GM23338 (cell line): Measurements from ENCODE around the gene DAB1. TPM values are rescaled to one million over a fixed set of nuclear protein-coding genes. Genes with fewer than 3 reads are reported as not detected.
A peak's percentile ranks its signal among the peaks of the same experiment; 100 is the strongest.

ENCODE experiments used
- ATAC-seq: fragments of 200-7000 bp; cut with Tn5 transposase; 3 replicates; pipeline ENCODE4 v1.9.1; 2020
- DNase-seq: peaks from one replicate; pipeline ENCODE4 v3.0.0-alpha.2; 2015; ENCODE audit warnings: low spot score
- H2AFZ ChIP-seq: fragments of 200-600 bp; sonication (generic); 2 replicates; pipeline ENCODE4 v1.8.0; 2016; ENCODE audit warnings: antibody characterized with exemption, mild to moderate bottlenecking, moderate library complexity
- H3F3A ChIP-seq: fragments of 200-600 bp; sonication (generic); replicated peaks from 2 replicates; pipeline ENCODE4 v1.8.0; 2017; ENCODE audit warnings: antibody characterized with exemption, mixed run types, low read depth
- H3K27ac ChIP-seq: fragments of 200-600 bp; sonication (generic); 2 replicates; pipeline ENCODE4 v1.6.1; 2016; ENCODE audit warnings: low read depth
- H3K27me3 ChIP-seq: fragments of 200-600 bp; sonication (generic); 2 replicates; pipeline ENCODE4 v1.8.0; 2016; ENCODE audit warnings: mild to moderate bottlenecking, mixed run types, moderate library complexity; ENCODE audit not compliant: insufficient read depth
- H3K36me3 ChIP-seq: fragments of 200-600 bp; sonication (generic); 2 replicates; pipeline ENCODE4 v1.8.0; 2016; ENCODE audit warnings: mild to moderate bottlenecking; ENCODE audit not compliant: insufficient read depth
- H3K4me1 ChIP-seq: fragments of 200-600 bp; sonication (generic); 2 replicates; pipeline ENCODE4 v1.8.0; 2016; ENCODE audit warnings: mild to moderate bottlenecking, moderate library complexity; ENCODE audit not compliant: insufficient read depth
- H3K4me2 ChIP-seq: fragments of 200-600 bp; sonication (generic); 2 replicates; pipeline ENCODE4 v1.7.1; 2017; ENCODE audit warnings: mixed run types
- H3K4me3 ChIP-seq: fragments of 200-600 bp; sonication (generic); 2 replicates; pipeline ENCODE4 v1.6.1; 2016; ENCODE audit warnings: mixed run types
- H3K79me2 ChIP-seq: fragments of 200-600 bp; sonication (generic); replicated peaks from 2 replicates; pipeline ENCODE4 v1.8.0; 2017; ENCODE audit warnings: mild to moderate bottlenecking; ENCODE audit not compliant: insufficient read depth
- H3K9me2 ChIP-seq: fragments of 200-600 bp; sonication (generic); 2 replicates; pipeline ENCODE4 v1.8.0; 2017; ENCODE audit not compliant: insufficient read depth
- H4K20me1 ChIP-seq: fragments of 200-600 bp; sonication (generic); replicated peaks from 2 replicates; pipeline ENCODE4 v1.8.0; 2017; ENCODE audit warnings: mild to moderate bottlenecking; ENCODE audit not compliant: insufficient read depth
- H3K27ac Mint-ChIP-seq: 2 replicates; pipeline ENCODE4 v1.8.0; 2020; ENCODE audit warnings: inconsistent platforms, mild to moderate bottlenecking, moderate library complexity, mixed read lengths
- H3K27me3 Mint-ChIP-seq: 3 replicates; pipeline ENCODE4 v1.8.0; 2022; ENCODE audit warnings: low read depth, mild to moderate bottlenecking, moderate library complexity, mixed read lengths, inconsistent platforms; ENCODE audit not compliant: insufficient read depth, poor library complexity
- H3K36me3 Mint-ChIP-seq: 3 replicates; pipeline ENCODE4 v1.8.0; 2021; ENCODE audit warnings: low read depth, mild to moderate bottlenecking, inconsistent platforms, moderate library complexity, mixed read lengths
- H3K4me1 Mint-ChIP-seq: 3 replicates; pipeline ENCODE4 v1.8.0; 2020; ENCODE audit warnings: mild to moderate bottlenecking, inconsistent platforms, mixed read lengths
- H3K4me3 Mint-ChIP-seq: 3 replicates; pipeline ENCODE4 v1.8.0; 2021; ENCODE audit warnings: moderate library complexity, mild to moderate bottlenecking, inconsistent platforms, mixed read lengths
- H3K9me3 Mint-ChIP-seq: 3 replicates; pipeline ENCODE4 v1.8.0; 2020; ENCODE audit warnings: moderate library complexity, mild to moderate bottlenecking, inconsistent platforms, mixed read lengths
- CREB1 ChIP-seq: fragments of 250-450 bp; sonication (Bioruptor Pico); IDR thresholded peaks from 2 replicates; pipeline ENCODE4 v1.5.0; 2020; ENCODE audit warnings: low read depth, mild to moderate bottlenecking, moderate library complexity
- EZH2 ChIP-seq: fragments of 200-600 bp; sonication (generic); IDR thresholded peaks from one replicate; pipeline ENCODE4 v1.8.0; 2017; ENCODE audit warnings: antibody characterized with exemption, mild to moderate bottlenecking, low read depth; ENCODE audit not compliant: unreplicated experiment
- EZH2phosphoT487 ChIP-seq: fragments of 200-600 bp; sonication (generic); IDR thresholded peaks from one replicate; pipeline ENCODE4 v1.8.1; 2018; ENCODE audit warnings: antibody characterized with exemption; ENCODE audit not compliant: unreplicated experiment
- JUNB ChIP-seq: IDR thresholded peaks from one replicate; pipeline ENCODE4 v1.6.1; 2016; ENCODE audit warnings: antibody characterized with exemption; ENCODE audit not compliant: unreplicated experiment
- NANOG ChIP-seq: IDR thresholded peaks from 2 replicates; pipeline ENCODE4 v1.6.1; 2016; ENCODE audit warnings: antibody characterized with exemption, borderline replicate concordance
- POLR2AphosphoS5 ChIP-seq: IDR thresholded peaks from 2 replicates; pipeline ENCODE4 v1.6.1; 2016; ENCODE audit warnings: antibody characterized with exemption, low read depth
- ZNF331 ChIP-seq: fragments of 250-450 bp; sonication (Bioruptor Pico); IDR thresholded peaks from 2 replicates; pipeline ENCODE4 v1.5.0; 2020; ENCODE audit warnings: low read depth, mild to moderate bottlenecking, moderate library complexity
- polyA plus RNA-seq: library from polyadenylated mRNA; unstranded; fragments of >200 nt; fragmentation: Nextera tagmentation; extraction: Ambion mirVana; gene quantifications from 2 replicates; pipeline ENCODE4 v1.2.1, GENCODE V29; 2016
- total RNA-seq: library from RNA; depleted of rRNA; stranded (reverse); fragments of >200 nt; shearing (Covaris generic); gene quantifications from 2 replicates; pipeline ENCODE4 v1.2.3, GENCODE V29; 2014
- TF ChIP-seq, protein P1 (sequence below): IDR thresholded peaks from 2 replicates; pipeline ENCODE4 v1.6.1; 2016; ENCODE audit warnings: antibody characterized with exemption
- TF ChIP-seq, protein P2 (sequence below), 2 experiments: fragments of 200-600 bp in 1 of 2; sonication (generic) in 1 of 2; conservative IDR thresholded peaks; 2 replicates each; pipeline versions ENCODE4 v1.5.1 to v1.6.1; 2016 to 2017; ENCODE audit warnings: antibody characterized with exemption in 2 of 2, low read depth in 2 of 2, mild to moderate bottlenecking in 2 of 2, moderate library complexity in 1 of 2
- TF ChIP-seq, protein P3 (sequence below): IDR thresholded peaks from one replicate; pipeline ENCODE4 v1.6.1; 2018; ENCODE audit warnings: antibody characterized with exemption; ENCODE audit not compliant: unreplicated experiment

The DAB1 gene
- total and polyA plus RNA-seq, 2 experiments from 2014 or later = 12.8 to 14.5 TPM

DNA sequence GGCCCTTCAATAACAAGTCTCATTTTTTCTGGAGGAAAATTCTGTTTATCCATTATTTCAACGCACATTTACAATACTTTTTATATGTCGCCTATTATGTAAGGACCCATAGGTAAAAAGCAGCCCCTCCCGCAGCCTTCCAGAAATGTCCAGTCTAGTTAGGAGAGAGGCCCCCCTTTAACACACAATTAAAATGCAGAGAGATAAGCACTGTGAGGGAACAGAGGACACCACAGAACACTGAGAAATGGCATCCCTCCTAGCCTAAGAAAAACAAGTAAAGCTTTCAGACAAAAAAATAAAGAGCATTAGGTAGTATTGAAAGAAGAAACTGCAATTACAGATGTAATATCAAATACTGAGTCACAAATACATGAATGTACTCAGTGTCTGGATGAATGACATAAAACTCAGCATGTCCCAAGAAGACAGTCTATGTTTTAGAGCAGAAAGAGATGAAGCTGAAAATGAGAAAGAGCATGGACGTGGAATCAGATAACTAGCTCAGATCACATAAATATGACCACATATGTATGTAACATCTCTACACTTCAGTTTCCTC lies 62.9 kb downstream of the DAB1 start:
- H3K27me3 ChIP-seq = no peaks in the 10 kb centered on the region
- no peak overlapping the region for H3K27ac ChIP-seq
- Mint-ChIP-seq H3K36me3 (peaks cover 23% of the 10 kb centered on the region), H3K27me3 (no peaks in the 10 kb centered on the region), H3K9me3 (peaks cover 21% of the 10 kb centered on the region), H3K4me1 (peaks cover 20% of the 10 kb centered on the region), H3K27ac (no peak overlapping the region), H3K4me3 (no peak overlapping the region)
- H3K4me1 ChIP-seq = peaks cover 22% of the 10 kb centered on the region
- H3F3A ChIP-seq = no peaks in the 10 kb centered on the region
- ATAC-seq (no peak), DNase-seq (no peak)
- H2AFZ ChIP-seq = no peak overlapping the region
- no peak for TF ChIP-seq NANOG
- no peak for TF ChIP-seq CREB1 (CRISPR knock-in tag)
- TF ChIP-seq, protein P1, sequence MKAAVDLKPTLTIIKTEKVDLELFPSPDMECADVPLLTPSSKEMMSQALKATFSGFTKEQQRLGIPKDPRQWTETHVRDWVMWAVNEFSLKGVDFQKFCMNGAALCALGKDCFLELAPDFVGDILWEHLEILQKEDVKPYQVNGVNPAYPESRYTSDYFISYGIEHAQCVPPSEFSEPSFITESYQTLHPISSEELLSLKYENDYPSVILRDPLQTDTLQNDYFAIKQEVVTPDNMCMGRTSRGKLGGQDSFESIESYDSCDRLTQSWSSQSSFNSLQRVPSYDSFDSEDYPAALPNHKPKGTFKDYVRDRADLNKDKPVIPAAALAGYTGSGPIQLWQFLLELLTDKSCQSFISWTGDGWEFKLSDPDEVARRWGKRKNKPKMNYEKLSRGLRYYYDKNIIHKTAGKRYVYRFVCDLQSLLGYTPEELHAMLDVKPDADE = no peak
- no peak for TF ChIP-seq POLR2AphosphoS5
- TF ChIP-seq ZNF331 (CRISPR knock-in tag) = no peak
- TF ChIP-seq EZH2phosphoT487 = no peak
- TF ChIP-seq, protein P2, sequence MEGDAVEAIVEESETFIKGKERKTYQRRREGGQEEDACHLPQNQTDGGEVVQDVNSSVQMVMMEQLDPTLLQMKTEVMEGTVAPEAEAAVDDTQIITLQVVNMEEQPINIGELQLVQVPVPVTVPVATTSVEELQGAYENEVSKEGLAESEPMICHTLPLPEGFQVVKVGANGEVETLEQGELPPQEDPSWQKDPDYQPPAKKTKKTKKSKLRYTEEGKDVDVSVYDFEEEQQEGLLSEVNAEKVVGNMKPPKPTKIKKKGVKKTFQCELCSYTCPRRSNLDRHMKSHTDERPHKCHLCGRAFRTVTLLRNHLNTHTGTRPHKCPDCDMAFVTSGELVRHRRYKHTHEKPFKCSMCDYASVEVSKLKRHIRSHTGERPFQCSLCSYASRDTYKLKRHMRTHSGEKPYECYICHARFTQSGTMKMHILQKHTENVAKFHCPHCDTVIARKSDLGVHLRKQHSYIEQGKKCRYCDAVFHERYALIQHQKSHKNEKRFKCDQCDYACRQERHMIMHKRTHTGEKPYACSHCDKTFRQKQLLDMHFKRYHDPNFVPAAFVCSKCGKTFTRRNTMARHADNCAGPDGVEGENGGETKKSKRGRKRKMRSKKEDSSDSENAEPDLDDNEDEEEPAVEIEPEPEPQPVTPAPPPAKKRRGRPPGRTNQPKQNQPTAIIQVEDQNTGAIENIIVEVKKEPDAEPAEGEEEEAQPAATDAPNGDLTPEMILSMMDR (conservative IDR thresholded peaks at IDR 0.05; ENCODE audit: low read depth in 2 of 2) = no peak
- TF ChIP-seq JUNB = no peak
- no peaks in the 10 kb centered on the region for H3K9me2 ChIP-seq
- peaks cover 6% of the 10 kb centered on the region; the same call in 1 of the 2 replicates for H3K36me3 ChIP-seq
- H3K4me2 ChIP-seq = no peak overlapping the region
- no peaks in the 10 kb centered on the region for H4K20me1 ChIP-seq
- peaks cover 33% of the 10 kb centered on the region for H3K79me2 ChIP-seq
- no peak overlapping the region for H3K4me3 ChIP-seq

DNA sequence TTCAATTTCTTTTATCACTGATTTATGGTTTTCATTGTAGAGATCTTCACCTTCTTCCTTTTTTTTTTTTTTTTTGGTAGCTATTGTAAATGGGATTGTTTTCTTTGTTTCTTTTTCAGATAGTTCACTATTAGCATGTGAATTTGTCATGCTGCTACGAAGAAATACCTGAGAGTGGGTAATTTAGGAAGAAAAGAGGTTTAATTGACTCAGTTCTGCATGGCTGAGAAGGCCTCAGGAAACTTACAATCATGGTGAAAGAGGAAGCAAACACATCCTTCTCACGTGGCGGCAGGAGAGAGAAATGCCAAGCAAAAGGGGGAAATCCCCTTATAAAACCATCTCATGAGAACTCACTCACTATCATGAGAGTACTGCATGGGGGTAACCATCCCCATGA lies 66.4 kb downstream of the DAB1 start:
- Histone ChIP-seq H3K4me2 (peak overlapping the region; percentile 52), H3K4me3 (peak overlapping the region; percentile 2), H4K20me1 (no peaks in the 10 kb centered on the region), H3K9me2 (peaks cover 4% of the 10 kb centered on the region; the same call in 1 of the 2 replicates), H3K79me2 (peaks cover 36% of the 10 kb centered on the region), H3K36me3 (peaks cover 6% of the 10 kb centered on the region; the same call in 1 of the 2 replicates), H3K27me3 (no peaks in the 10 kb centered on the region), H3K27ac (peak overlapping the region; percentile 36), H2AFZ (no peak overlapping the region), H3K4me1 (peaks cover 23% of the 10 kb centered on the region), H3F3A (no peaks in the 10 kb centered on the region)
- Mint-ChIP-seq H3K27ac (peak overlapping the region; percentile 38), H3K36me3 (peaks cover 26% of the 10 kb centered on the region), H3K4me1 (peaks cover 17% of the 10 kb centered on the region), H3K27me3 (no peaks in the 10 kb centered on the region), H3K9me3 (peaks cover 21% of the 10 kb centered on the region), H3K4me3 (peak overlapping the region; percentile 9; the same call in 1 of the 3 replicates)
- TF ChIP-seq CREB1 (CRISPR knock-in tag) (no peak), ZNF331 (CRISPR knock-in tag) (no peak), POLR2AphosphoS5 (no peak), EZH2 (no peak), EZH2phosphoT487 (no peak), NANOG (peak; percentile 90)
- TF ChIP-seq, protein P1 = no peak
- TF ChIP-seq, protein P3, sequence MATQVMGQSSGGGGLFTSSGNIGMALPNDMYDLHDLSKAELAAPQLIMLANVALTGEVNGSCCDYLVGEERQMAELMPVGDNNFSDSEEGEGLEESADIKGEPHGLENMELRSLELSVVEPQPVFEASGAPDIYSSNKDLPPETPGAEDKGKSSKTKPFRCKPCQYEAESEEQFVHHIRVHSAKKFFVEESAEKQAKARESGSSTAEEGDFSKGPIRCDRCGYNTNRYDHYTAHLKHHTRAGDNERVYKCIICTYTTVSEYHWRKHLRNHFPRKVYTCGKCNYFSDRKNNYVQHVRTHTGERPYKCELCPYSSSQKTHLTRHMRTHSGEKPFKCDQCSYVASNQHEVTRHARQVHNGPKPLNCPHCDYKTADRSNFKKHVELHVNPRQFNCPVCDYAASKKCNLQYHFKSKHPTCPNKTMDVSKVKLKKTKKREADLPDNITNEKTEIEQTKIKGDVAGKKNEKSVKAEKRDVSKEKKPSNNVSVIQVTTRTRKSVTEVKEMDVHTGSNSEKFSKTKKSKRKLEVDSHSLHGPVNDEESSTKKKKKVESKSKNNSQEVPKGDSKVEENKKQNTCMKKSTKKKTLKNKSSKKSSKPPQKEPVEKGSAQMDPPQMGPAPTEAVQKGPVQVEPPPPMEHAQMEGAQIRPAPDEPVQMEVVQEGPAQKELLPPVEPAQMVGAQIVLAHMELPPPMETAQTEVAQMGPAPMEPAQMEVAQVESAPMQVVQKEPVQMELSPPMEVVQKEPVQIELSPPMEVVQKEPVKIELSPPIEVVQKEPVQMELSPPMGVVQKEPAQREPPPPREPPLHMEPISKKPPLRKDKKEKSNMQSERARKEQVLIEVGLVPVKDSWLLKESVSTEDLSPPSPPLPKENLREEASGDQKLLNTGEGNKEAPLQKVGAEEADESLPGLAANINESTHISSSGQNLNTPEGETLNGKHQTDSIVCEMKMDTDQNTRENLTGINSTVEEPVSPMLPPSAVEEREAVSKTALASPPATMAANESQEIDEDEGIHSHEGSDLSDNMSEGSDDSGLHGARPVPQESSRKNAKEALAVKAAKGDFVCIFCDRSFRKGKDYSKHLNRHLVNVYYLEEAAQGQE = no peak
- DNase-seq (no peak), ATAC-seq (peak; percentile 71)
